ENCODE results near the gene TMEM59.

Gene TMEM59

DNA sequence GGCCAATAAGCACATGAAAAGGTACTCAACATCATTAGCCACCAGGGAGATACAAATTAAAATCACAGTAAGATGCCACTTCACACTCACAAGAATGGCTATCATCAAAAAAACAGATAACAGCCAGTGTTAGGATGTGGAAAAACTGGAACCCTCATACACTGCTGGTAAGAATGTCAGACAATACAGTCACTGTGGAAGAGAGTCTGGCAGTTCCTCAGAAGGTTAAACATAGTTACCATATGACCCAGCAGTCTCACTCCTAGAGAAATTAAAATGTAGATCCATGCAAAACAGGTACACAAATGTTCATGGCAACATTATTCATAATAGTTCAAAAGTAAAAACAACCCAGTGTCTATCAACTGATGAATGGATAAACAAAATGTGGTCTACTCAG is 68.3 kb downstream of the TMEM59 start:
- no peak for DNase-seq (ENCODE audit: low read depth in 2 of 2)

GRCh38 chr1:53982763-53983104 is 70.3 kb downstream of the TMEM59 start:
- DNase-seq (ENCODE audit: low read depth in 2 of 2) = no peak

DNA sequence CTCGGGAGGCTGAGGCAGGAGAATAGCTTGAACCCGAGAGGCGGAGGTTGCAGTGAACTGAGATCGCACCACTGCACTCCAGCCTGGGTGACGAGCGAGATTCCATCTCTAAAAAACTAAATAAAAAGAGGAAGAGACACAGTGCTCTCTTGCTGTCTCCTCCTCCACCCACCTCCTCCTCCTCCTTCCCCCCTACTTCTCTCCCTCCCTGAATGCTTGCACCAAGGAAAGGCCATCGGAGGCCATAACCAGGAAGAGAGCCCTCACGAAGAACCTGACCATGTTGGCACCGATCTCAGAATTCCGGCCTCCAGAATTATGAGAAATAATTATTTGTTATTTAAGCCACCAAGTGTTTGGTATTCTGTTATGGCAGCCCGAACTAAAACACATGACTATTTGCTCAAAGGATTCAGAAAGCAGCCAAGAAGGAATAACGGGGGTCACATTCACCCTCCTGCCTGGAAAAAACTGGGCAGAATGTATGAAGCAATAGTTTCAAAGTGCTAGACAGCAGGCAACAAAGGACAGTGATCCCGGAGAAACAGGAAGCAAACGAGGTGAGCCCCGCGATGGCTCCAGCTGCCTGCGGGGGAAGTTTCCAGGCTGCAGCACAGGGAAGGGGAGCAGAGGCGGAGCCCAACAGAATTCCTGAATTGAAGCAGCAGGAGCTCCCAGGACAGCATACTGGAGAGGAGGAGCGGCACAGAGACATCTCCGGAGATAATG is 70.8 kb downstream of the TMEM59 start:
- no peak for DNase-seq (ENCODE audit: low read depth in 2 of 2)

DNA sequence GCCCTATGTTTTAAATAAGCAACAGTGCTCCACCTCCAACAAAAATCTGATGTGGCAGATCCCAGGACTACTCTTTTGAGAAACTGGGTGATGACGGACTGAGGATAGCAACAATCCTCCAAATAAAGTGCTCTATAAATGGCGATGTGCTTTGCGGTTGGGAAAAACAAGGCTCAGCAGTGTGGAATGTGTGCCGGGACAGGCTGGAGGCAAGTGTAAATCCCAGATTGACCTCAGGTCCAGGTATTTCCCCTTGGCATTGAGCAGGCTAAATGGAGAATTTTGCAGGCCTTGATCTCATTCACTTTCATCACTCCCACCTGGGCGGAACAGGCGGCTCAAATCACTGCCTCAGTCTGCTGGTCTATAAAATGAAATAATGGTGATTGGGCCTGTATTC is 71.8 kb downstream of the TMEM59 start:
- DNase-seq (ENCODE audit: low read depth in 2 of 2) = no peak

DNA sequence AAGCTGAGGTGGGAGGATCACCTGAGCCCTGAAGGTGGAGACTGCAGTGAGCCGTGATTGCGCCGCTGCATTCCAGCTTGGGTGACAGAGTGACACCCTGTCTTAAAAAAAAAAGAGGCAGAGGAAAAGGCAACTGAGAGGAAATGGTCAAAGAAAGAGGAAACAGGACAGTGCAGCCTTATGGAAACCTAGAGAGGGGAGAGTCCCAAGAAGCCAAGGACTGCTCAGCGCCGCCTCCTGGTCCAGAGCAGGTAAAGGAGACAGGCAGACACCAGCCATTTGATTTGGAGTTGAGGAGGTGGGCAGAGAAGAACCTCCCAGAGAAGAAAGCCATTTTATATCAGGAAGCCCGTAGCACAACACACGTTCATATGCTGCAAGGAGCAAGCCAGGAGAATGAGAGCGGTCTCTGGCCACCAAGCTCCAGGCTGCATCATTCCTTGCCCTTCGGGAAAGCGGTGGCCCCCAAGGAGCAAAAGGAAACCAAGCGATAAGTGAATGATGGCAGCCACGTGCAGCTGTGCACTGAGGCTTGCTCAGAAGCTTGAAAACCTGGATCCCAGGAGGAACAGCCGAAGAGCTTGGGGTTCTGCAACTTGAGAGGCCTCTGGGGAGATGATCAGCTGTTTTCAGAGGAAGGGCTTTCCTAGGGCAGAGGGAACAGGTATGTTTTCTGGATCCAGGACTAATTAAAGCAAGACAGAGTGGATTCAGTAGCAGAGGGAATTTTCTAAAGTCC is 73.1 kb downstream of the TMEM59 start:
- DNase-seq (ENCODE audit: low read depth in 2 of 2) = no peak
